Caki2 (cell line): ENCODE measurements around the gene NDUFB11. TPM values are rescaled to one million over a fixed set of nuclear protein-coding genes. Genes with fewer than 3 reads are reported as not detected.
A peak's percentile ranks its signal among the peaks of the same experiment; 100 is the strongest.

Experiments
- DNase-seq: peaks from one replicate; pipeline ENCODE4 v3.0.0-alpha.2; 2015; ENCODE audit warnings: low read depth
- in situ Hi-C: cut with HindIII; loops from 2 replicates; pipeline ENCODE4 v1.10.0; 2016; ENCODE audit warnings: low sequenced_read_pairs, low pct_unique_long_range_greater_than_20kb, mixed read lengths
- total RNA-seq: library from RNA; depleted of rRNA; stranded (reverse); fragments of >200 nt; shearing (Covaris generic); gene quantifications from 2 replicates; pipeline ENCODE4 v1.2.3, GENCODE V29; 2014; ENCODE audit warnings: low replicate concordance; rRNA removed

NDUFB11 gene
- 92.9 and 154 TPM in 2 replicates for total RNA-seq

- DNase-seq = peak; percentile 93
- in situ Hi-C loops = no loop called here
These were observed at the start of gene NDUFB11, which contains the start of gene RBM10 for GRCh38 chrX:47144626-47145394. Gene NDUFB11 (minus strand): TSS chrX:47144702. CDS start chrX:47144679, 23 bp downstream. Gene RBM10 (plus strand): TSS chrX:47145221. CDS start chrX:47147482, 2,261 bp downstream.

DNA sequence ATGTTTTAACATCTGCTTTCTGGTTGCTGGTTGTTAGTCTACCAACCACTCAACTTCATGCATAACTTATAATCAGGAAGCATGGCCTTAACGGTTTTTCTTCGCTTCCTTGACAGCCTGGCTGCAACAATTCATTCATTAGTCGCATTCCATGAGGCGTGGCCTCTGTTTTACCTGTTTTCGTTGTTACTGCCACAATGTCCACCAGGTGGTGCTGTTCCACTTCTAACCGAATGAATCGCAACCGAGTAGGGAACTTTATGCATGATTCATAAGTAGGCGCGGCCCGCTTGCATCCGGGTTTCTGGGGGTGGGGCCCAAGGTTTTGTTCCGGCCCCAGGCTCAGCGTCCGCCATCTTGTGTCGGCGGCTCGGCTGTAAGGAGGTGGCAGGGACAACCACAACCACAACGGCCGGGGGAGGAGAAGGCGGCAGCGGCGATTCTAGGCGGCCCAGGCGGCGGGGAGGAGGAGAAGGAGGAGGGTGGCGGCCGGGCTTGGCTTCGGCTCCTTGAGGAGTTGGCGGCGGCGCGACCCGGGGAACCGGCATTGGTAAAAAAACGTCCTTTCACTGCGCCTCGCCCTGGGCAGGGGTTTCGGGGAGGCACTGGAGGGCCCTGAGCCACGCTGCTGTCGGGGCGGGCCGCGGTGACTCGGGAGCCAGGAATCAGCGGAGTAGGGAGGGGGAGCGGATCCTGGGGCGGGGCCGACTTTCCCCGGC is 49.1 kb upstream of the NDUFB11 start, which contains the start of gene UBA1:
TSS of gene UBA1 (plus strand) at position 355 of the 719 bp plus-strand sequence. CDS start 4,974 bp downstream, outside the sequence.
- in situ Hi-C loops = no loop called here
- peak; percentile 93 for DNase-seq

GRCh38 chrX:47191806-47192401 is 47.4 kb upstream of the NDUFB11 start:
- no peak for DNase-seq
- in situ Hi-C loops = no loop called here

- peak; percentile 55 for DNase-seq
- in situ Hi-C loops = no loop called here
These were observed 46.8 kb upstream of the NDUFB11 start for GRCh38 chrX:47191331-47191730.

DNA sequence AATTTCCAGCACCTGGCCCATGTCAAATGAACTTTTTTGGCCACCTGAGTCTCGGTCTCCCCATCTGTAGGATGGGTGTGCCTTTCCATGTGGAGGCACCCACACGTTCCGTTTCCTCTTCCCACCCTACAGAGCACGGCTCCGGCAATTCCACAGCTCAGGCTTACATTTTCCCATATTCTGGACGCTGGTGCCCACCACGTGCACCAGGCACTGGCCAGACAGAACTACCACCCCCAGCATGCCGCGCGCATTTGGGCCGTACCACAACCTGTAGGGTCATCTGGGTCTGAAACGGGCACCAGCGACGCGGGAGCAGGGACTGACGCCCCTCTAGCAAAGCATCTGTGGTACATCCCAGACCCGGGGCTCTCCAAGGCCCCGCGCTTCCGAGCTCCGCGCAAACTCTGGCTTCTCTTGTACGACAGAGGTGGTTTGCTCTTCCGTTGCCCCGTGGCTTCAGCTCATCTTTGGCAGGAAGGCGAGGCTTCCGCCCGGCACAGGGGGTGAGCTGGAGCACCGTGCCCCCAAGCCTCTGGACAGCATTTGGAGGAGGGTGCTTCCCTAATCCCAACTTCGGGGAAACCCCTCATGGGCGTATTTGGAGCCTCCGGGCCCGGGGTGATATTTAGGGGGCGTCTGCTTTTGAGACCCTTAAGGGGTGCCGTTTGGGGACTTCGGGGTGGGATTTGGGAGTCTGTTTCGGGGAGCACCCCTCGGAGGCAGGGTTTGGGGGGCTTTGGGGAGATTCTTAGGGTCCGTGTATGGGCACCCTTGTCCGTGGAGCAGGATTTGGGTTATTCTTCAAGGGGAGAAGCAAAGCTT is 46.2 kb upstream of the NDUFB11 start:
- in situ Hi-C loops = no loop called here
- peak; percentile 76 for DNase-seq

GRCh38 chrX:47189906-47190305 is 45.4 kb upstream of the NDUFB11 start:
- no peak for DNase-seq
- in situ Hi-C loops = no loop called here

DNA sequence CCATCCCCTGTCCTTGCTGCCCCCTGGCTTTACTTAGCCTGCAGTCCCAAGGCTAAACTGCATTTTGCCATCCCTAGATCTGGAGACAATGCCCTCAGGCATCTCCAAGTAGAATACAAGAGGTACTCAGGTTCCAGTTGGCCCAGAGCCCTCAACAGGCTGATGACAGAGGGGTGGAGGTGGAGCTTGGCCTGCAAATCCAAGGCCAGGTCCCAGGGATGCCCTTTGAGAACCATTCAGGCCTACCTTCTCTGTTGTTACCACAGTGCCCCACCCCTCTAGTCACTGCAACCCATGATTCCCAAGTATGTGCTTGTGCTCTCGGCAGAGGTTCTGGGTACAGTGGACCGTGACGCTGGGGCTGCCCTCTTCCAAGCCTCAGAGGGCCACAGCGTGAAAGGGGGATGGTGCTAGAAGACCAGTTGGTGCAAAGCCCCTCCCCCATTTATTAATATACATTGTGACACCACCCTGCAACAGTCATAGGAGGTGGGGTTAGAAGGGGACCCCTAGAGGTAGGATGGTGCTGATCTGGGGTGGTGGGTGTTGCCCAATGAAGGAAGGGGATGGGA is 42.7 kb upstream of the NDUFB11 start:
- peak; percentile 78 for DNase-seq
- in situ Hi-C loops = no loop called here

DNA sequence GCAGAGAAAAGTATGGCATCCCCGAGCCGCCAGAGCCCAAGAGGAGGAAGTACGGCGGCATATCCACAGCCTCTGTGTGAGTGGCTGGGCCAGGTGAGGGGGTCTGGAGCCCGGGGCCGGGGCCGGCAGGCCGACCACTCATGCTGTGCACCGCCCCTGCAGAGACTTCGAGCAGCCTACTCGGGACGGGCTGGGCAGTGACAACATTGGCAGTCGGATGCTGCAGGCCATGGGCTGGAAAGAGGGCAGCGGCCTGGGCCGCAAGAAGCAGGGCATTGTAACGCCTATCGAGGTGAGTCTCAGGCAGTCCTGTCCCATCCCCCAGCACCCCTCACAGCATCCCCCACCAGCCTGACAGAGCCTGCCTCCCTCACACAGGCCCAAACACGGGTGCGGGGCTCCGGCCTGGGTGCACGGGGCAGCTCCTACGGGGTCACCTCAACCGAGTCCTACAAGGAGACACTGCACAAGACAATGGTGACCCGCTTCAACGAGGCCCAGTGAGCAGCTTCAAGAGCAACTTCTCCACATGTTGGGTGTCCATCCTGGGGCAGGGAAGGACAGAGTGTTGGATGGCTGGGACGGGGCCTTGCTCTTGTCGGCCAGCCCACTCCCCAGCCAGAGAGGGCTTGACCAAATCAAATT is 41.7 kb upstream of the NDUFB11 start:
- DNase-seq = no peak
- in situ Hi-C loops = no loop called here

DNA sequence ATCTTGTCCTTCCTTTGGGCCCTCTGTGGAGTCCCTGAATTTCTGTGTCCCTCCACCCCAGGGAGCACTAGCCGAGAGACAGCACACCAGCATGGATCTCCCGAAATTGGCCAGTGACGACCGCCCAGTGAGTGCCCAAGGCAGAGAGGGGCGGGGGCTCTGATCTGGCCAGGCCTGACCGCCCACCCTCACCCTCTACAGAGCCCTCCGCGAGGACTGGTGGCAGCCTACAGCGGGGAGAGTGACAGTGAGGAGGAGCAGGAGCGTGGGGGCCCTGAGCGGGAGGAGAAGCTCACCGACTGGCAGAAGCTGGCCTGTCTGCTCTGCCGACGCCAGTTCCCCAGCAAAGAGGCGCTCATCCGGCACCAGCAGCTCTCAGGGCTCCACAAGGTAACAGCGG is 40.7 kb upstream of the NDUFB11 start:
- in situ Hi-C loops = no loop called here
- DNase-seq = no peak

DNA sequence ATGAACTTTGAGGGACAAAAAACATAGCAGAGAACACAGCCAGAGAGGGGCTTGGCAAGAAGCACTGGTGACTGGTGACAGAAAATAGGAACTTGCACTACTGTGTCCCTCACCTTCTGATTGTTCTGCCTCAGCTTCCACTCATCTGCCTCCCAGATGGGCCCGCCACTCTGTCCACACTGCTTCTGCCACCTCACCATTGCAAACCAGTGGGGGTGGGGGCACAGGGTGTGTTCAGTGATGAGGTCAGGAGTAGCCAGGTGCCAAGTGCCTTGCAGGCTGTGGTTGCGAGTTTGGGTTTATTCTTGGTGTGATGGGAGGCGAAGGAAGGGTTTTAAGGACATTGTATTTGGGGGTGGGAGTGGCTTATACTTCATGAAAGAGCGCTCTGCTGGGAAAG is 40.0 kb upstream of the NDUFB11 start:
- in situ Hi-C loops = no loop called here
- no peak for DNase-seq

- in situ Hi-C loops = no loop called here
These were observed 37.7 kb upstream of the NDUFB11 start for GRCh38 chrX:47182106-47182700.

DNA sequence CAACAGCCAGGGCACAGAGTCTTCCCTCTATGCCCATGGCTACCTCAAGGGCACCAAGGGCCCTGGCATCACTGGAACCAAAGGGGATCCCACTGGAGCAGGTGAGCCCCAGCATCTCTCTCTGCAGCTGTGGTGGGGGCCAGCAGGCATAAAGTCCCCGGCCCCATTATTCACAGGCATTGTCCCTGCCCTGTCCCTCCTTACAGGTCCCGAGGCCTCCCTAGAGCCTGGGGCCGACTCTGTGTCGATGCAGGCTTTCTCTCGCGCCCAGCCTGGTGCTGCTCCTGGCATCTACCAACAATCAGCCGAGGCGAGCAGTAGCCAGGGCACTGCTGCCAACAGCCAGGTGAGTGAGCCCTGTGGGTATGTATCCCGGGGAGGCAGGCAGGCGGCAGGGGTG is 36.8 kb upstream of the NDUFB11 start:
- in situ Hi-C loops = no loop called here
- DNase-seq = no peak

More at GRCh38 chrX:47182106-47182700, 37.7 kb upstream of the NDUFB11 start:
- no peak for DNase-seq

DNA sequence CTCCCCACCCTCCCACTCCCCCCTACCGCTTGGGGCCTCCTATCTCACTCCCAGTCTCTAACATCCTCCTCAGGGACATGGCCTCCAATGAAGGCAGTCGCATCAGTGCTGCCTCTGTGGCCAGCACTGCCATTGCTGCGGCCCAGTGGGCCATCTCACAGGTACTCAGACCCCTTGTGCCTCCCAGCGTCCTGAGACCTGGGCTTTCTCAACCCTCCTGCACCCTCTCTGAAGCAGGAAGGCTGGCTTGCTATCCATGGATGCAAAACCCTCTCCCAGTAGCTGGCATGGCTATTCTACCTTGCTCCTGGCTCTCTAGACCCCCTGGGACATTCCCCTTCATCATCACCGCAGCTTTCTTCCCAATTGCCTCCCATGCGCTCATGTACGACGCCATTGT is 35.8 kb upstream of the NDUFB11 start:
- in situ Hi-C loops = no loop called here
- no peak for DNase-seq

DNA sequence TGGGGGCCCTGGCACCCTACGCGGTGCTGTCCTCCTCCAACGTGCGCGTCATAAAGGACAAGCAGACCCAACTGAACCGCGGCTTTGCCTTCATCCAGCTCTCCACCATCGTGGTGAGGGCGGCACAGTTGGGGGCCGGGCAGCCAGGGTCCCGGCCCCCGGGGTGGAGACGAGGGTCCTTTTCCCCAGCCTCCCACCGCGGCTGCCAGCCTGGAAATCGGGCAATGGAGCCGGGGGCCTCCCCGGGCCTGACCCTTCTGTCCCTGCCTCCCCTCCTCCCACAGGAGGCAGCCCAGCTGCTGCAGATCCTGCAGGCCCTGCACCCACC is 35.4 kb upstream of the NDUFB11 start:
- no peak for DNase-seq
- in situ Hi-C loops = no loop called here

- in situ Hi-C loops = no loop called here
- no peak for DNase-seq
These were observed 34.9 kb upstream of the NDUFB11 start for GRCh38 chrX:47179221-47179927.

DNA sequence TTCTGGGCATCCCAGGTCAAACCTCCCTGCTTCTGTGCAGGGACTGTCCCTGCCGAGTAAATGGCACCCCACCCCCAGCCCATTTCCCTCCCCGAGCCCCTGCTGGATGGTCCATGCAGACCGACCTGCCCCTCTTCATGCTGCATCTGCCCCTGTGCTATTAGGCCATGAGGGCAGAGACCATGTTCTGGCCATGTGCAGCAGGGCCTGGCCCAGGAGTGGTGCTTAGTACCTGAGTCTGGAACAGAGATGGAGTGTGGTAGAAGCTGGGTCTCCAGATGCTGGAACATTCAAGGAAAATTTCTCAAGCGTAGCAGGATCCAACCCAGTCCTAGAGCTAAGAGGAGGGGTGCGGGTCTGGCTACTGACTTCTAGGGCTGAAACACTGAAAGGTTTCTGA is 33.8 kb upstream of the NDUFB11 start:
- DNase-seq = no peak
- in situ Hi-C loops = no loop called here

DNA sequence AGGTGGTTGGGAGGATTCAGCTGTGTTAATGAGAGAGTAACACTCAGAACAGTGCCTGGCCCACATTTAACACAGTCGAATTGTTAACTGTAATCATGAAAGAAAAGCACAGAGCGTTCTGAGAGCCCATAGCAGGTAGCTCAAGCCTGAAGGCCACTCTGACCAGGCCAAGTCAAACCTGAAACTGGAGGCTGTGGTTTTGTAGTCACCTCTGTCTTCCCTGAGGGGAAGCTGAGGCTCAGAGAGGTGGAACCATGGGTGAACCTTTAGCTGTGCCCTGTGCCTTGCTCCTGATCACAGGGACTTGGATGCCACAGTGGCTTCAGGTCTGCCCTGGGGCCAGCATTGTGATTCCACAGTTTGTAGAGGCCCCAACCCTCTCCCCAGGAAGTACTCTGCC is 32.6 kb upstream of the NDUFB11 start:
- in situ Hi-C loops = no loop called here

More for the DNA sequence above, 32.6 kb upstream of the NDUFB11 start:
- DNase-seq = no peak
